ENCODE data around the gene ZEB2.

DNA sequence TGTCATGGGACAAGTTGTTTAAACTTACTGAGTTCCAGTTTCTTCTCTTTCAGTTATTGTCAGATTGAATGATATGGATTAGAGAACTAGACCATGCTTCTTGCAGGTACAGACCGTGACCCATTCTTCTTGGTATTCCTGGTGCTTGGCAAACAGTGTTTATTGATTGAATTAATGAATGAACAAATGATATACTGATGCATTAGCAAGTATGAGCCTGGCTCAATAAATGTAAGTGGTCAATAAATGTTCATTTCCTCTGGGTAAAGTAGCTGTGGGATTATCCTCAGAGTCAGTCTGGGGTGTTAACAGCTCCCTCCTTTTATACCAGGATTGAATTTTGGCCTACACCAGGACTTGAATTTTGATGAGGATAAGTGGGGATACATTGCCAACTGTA, 160.2 kb downstream of the ZEB2 start:
- TF ChIP-seq, protein P1, sequence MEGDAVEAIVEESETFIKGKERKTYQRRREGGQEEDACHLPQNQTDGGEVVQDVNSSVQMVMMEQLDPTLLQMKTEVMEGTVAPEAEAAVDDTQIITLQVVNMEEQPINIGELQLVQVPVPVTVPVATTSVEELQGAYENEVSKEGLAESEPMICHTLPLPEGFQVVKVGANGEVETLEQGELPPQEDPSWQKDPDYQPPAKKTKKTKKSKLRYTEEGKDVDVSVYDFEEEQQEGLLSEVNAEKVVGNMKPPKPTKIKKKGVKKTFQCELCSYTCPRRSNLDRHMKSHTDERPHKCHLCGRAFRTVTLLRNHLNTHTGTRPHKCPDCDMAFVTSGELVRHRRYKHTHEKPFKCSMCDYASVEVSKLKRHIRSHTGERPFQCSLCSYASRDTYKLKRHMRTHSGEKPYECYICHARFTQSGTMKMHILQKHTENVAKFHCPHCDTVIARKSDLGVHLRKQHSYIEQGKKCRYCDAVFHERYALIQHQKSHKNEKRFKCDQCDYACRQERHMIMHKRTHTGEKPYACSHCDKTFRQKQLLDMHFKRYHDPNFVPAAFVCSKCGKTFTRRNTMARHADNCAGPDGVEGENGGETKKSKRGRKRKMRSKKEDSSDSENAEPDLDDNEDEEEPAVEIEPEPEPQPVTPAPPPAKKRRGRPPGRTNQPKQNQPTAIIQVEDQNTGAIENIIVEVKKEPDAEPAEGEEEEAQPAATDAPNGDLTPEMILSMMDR (IDR thresholded peaks at IDR 0.05; ENCODE audit: borderline replicate concordance, extremely low read depth, low read length, poor library complexity, severe bottlenecking): no peak
- no peak for TF ChIP-seq EZH2 (IDR thresholded peaks at IDR 0.05; ENCODE audit: borderline replicate concordance, low read depth, low read length, severe bottlenecking)
